GM13977 (cell line): ENCODE results near the gene PMVK.

ENCODE experiments used
- DNase-seq: peaks from one replicate; pipeline ENCODE4 v3.0.0; 2012; ENCODE audit warnings: low spot score
- in situ Hi-C: fragments of 300-500 bp; cut with MboI; formaldehyde crosslinking; loops from one replicate; pipeline ENCODE4 v1.12.0; 2022; ENCODE audit warnings: low sequenced_read_pairs, low pct_unique_long_range_greater_than_20kb, mixed read lengths, inconsistent platforms; ENCODE audit not compliant: unreplicated experiment
- TF ChIP-seq, protein P1 (sequence below): IDR thresholded peaks from 2 replicates; pipeline ENCODE4 v1.5.1; 2012; ENCODE audit warnings: mild to moderate bottlenecking, control low read depth; ENCODE audit not compliant: insufficient read depth; ENCODE audit errors: extremely low read depth, missing control alignments

The PMVK gene

GRCh38 chr1:154960446-154961136 is 24.1 kb upstream of the PMVK start:
- TF ChIP-seq, protein P1, sequence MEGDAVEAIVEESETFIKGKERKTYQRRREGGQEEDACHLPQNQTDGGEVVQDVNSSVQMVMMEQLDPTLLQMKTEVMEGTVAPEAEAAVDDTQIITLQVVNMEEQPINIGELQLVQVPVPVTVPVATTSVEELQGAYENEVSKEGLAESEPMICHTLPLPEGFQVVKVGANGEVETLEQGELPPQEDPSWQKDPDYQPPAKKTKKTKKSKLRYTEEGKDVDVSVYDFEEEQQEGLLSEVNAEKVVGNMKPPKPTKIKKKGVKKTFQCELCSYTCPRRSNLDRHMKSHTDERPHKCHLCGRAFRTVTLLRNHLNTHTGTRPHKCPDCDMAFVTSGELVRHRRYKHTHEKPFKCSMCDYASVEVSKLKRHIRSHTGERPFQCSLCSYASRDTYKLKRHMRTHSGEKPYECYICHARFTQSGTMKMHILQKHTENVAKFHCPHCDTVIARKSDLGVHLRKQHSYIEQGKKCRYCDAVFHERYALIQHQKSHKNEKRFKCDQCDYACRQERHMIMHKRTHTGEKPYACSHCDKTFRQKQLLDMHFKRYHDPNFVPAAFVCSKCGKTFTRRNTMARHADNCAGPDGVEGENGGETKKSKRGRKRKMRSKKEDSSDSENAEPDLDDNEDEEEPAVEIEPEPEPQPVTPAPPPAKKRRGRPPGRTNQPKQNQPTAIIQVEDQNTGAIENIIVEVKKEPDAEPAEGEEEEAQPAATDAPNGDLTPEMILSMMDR, result no peak
- in situ Hi-C loops, result no loop called here
- no peak for DNase-seq

DNA sequence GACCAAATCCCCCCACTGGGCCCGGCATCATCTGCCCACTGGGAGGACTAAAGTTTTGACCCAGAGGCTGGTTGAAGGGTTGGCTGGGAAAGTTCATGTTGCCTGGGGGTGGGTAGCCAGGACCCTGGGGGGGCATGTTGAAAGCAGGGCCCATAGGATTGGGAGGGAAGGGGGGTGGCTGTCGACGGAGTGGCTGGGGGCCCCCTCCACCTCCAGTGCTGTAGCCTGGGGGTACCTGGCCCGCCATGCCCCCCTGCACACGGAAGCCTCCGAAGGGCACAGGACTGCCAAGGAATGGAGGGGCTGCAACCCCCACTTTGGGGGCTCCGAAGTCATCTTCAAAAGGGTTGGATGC is 22.9 kb upstream of the PMVK start:
- no peak for DNase-seq
- TF ChIP-seq, protein P1, result no peak
- in situ Hi-C loops, result no loop called here

DNA sequence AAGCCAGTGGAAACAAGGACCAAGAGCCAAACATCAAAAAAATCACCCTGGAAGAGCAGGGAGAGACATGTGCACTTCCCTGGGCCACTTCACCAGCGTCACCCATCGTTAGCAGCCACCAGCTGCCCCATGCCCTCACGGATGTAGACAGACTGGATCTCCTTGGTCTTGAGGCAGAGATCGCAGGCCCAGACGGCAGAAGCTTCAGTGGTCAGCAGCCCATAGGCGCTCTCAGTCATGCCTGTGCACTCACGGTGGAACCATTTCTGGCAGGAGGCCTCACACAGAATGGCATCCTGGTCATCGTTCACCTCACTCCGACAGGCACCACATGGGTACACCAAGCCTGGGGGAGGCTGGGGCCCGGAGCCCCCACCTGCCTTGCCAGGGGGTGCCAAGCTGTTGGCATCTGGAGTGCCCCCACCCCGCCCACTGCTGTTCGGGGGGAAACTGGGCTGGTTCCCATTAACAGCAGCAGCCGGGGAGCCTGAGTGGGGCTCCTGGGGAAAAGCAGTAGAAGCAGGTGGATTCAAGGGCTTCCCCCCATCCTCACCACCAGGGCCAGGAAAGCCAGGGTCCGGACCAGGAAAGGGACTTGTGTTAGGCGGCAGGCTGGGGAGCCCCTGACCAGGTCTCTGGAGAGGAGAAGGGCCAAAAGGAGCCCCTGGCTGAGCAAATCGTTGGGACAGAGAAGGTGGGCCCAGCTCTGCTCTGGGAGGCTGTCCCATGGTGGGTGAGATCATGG is 22.3 kb upstream of the PMVK start:
- in situ Hi-C loops, result no loop called here
- DNase-seq, result no peak
- TF ChIP-seq, protein P1, result no peak

DNA sequence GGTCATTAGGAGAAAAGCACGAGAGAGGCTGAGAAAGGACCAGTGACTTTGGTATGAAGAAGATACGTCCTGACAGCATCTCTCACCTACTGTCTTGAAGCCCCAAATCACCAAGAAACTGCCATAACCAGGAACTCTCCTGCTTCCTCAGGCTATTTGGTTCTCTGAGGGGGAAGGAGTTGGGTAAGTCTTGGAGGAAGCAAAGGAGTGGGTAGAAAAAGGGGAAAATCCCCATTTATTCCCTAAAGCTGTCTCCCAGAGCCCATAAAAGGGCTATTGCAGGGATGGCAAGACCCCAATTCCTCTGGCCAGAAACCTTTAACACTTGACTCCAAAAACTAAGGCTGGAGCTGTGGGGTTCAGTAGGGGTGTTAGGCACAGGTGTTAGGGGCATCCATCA is 21.5 kb upstream of the PMVK start:
- DNase-seq, result no peak
- TF ChIP-seq, protein P1, result no peak
- in situ Hi-C loops, result no loop called here

GRCh38 chr1:154957091-154957657 is 20.7 kb upstream of the PMVK start:
- in situ Hi-C loops, result no loop called here
- TF ChIP-seq, protein P1, result no peak
- no peak for DNase-seq

DNA sequence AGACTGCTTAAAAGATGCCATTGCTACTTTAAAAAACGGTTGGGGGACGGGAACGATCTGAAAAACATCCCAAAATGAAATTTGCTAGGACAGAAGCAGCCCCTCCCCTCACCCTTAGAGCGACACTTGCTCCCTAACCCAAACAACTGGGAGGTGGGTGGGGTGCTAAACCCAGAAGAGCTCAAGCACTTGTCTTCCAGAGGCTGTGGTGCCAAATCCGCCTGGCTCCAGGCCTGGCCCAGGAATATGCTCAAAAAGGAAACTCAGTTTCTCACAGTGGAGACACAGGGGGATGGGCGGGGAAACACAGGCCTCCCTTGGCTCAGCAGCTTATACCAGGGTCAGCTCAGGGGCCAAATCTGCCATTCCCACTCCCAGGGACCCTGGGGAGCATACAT is 20.0 kb upstream of the PMVK start:
- in situ Hi-C loops, result no loop called here
- TF ChIP-seq, protein P1, result no peak
- DNase-seq, result no peak
